ENCODE measurements around the gene ACOT2. TPM values are rescaled to one million over a fixed set of nuclear protein-coding genes. Genes with fewer than 3 reads are reported as not detected.

ACOT2 gene
- total and polyA plus RNA-seq, 10 of the 15 experiments (the other 5 are each of a cell fraction or from before 2014, with no cell fraction given) = 9.6 to 41.9 (median 22.8) TPM

GRCh38 chr14:73521229-73521628 lies 47.8 kb upstream of the ACOT2 start (continued):
- TF ChIP-seq RELB (IDR thresholded peaks at IDR 0.05; ENCODE audit: low read depth) = no peak

GRCh38 chr14:73524493-73524892 lies 44.5 kb upstream of the ACOT2 start:
- H3K27ac ChIP-seq (ENCODE audit: control insufficient read depth, insufficient read depth) = no peak overlapping the region
- ChIA-PET RAD21 (ENCODE audit: unreplicated experiment) (no interaction called here), POLR2A (no interaction called here), SMC1A (ENCODE audit: uncharacterized antibody, unreplicated experiment) (no interaction called here), CTCF (interaction anchor here (2.6 kb wide), 1 partner anchor 16 kb away, joined by 10 read pairs; no protein-coding TSS in a partner anchor)
- FAIRE-seq (no peak), ATAC-seq (no peak), DNase-seq (ENCODE audit: low read depth, low spot score) (no peak)
- no peaks in the 10 kb centered on the region for H4K20me1 ChIP-seq (ENCODE audit: control insufficient read depth, insufficient read depth)
- 77% methylated on average over 4 of the region's 4 CpGs for WGBS (ENCODE audit: insufficient coverage, insufficient replicate concordance, low lambda C conversion rate, missing lambda C conversion rate)
- H3K79me2 ChIP-seq (ENCODE audit: control insufficient read depth, insufficient read depth, low read length) = no peaks in the 10 kb centered on the region
- H3K9ac ChIP-seq (ENCODE audit: control insufficient read depth, insufficient read depth, low read length) = no peak overlapping the region
- 0 out of 4 replicates have a peak, but pooled peaks cover 2 to 5% of the 10 kb centered on the region in 2 experiments for H3K27me3 ChIP-seq (replicated peaks in 1 of 2; ENCODE audit: control insufficient read depth in 2 of 2, insufficient read depth in 2 of 2, low read length in 1 of 2)
- H3K4me2 ChIP-seq (ENCODE audit: control insufficient read depth, insufficient read depth) = no peak overlapping the region
- in situ Hi-C loops (cut with MboI) (no loop called here), intact Hi-C loops (cut with micrococcal nuclease; ENCODE audit: unreplicated experiment) (no loop called here)
- no peak for TF ChIP-seq ZBTB4 (CRISPR knock-in tag; IDR thresholded peaks at IDR 0.05)
- no peak for TF ChIP-seq HDAC6 (IDR thresholded peaks at IDR 0.05; ENCODE audit: unreplicated experiment)
- H3K36me3 ChIP-seq (ENCODE audit: control insufficient read depth in 2 of 2, insufficient read depth in 2 of 2, low read length in 1 of 2) = no peaks in the 10 kb centered on the region
- no peaks in the 10 kb centered on the region for H3K9me3 ChIP-seq (replicated peaks; ENCODE audit: control insufficient read depth, insufficient read depth, low read length)
- H3K4me3 ChIP-seq = no peak overlapping the region
- no peak overlapping the region for H2AFZ ChIP-seq (ENCODE audit: control insufficient read depth, low read depth, low read length)
- BruUV-seq (replicated peaks) = no TSS peak
- H3K4me1 ChIP-seq (ENCODE audit: control insufficient read depth, insufficient read depth, low read length) = no peaks in the 10 kb centered on the region

Data from GM12878 (cell line).